Measurements from ENCODE around the gene C5.
"Not testable (repeated sequence)": the region's sequence is repeated elsewhere in the genome, so short reads cannot be mapped to it uniquely, and the experiment has no call there.

Gene C5

GRCh38 chr9:120979797-120980196 lies 70.3 kb downstream of the C5 start:
- DNase-seq (ENCODE audit: low read depth): no peak

GRCh38 chr9:120978987-120979386 lies 71.1 kb downstream of the C5 start:
- no peak for DNase-seq (ENCODE audit: low read depth)

GRCh38 chr9:120977321-120977720 lies 72.8 kb downstream of the C5 start:
- DNase-seq (ENCODE audit: low read depth): no peak

- no peak for DNase-seq (ENCODE audit: low read depth)
Measured at GRCh38 chr9:120974921-120975320, 75.2 kb downstream of the C5 start.

- DNase-seq (ENCODE audit: low read depth): no peak
Measured at GRCh38 chr9:120974181-120974580, 75.9 kb downstream of the C5 start.

GRCh38 chr9:120971938-120972337 lies 78.1 kb downstream of the C5 start:
- no peak for DNase-seq (ENCODE audit: low read depth)

GRCh38 chr9:120971471-120971870 lies 78.6 kb downstream of the C5 start:
- not testable (repeated sequence) for DNase-seq (ENCODE audit: low read depth)

GRCh38 chr9:120970244-120970643 lies 79.8 kb downstream of the C5 start:
- DNase-seq (ENCODE audit: low read depth): no peak

- DNase-seq (ENCODE audit: low read depth): no peak
Measured at GRCh38 chr9:120966013-120966369, 84.1 kb downstream of the C5 start.

GRCh38 chr9:120965344-120966012 lies 84.6 kb downstream of the C5 start:
- no peak for DNase-seq (ENCODE audit: low read depth)

GRCh38 chr9:120961936-120962335 lies 88.1 kb downstream of the C5 start:
- DNase-seq (ENCODE audit: low read depth): no peak

- no peak for DNase-seq (ENCODE audit: low read depth)
Measured at GRCh38 chr9:120960001-120960400, 90.1 kb downstream of the C5 start.

GRCh38 chr9:120956862-120957261 lies 93.2 kb downstream of the C5 start:
- no peak for DNase-seq (ENCODE audit: low read depth)

- DNase-seq (ENCODE audit: low read depth): no peak
Measured at GRCh38 chr9:120951960-120952618, 98.0 kb downstream of the C5 start.

- DNase-seq (ENCODE audit: low read depth): no peak
Measured at GRCh38 chr9:120950421-120951388, 99.4 kb downstream of the C5 start.

- DNase-seq (ENCODE audit: low read depth): no peak
Measured at GRCh38 chr9:120949290-120949689, 100.8 kb downstream of the C5 start.

GRCh38 chr9:120948824-120949223 lies 101.3 kb downstream of the C5 start:
- no peak for DNase-seq (ENCODE audit: low read depth)

- DNase-seq (ENCODE audit: low read depth): no peak
Measured at GRCh38 chr9:120947222-120947621, 102.9 kb downstream of the C5 start.

GRCh38 chr9:120946259-120946658 lies 103.8 kb downstream of the C5 start:
- DNase-seq (ENCODE audit: low read depth): no peak

- no peak for DNase-seq (ENCODE audit: low read depth)
Measured at GRCh38 chr9:120944948-120945347, 105.1 kb downstream of the C5 start.

GRCh38 chr9:120944434-120944843 lies 105.6 kb downstream of the C5 start:
- DNase-seq (ENCODE audit: low read depth): no peak

GRCh38 chr9:120942186-120943001 lies 107.7 kb downstream of the C5 start:
- no peak for DNase-seq (ENCODE audit: low read depth)

All from non-pigmented ciliary epithelial cell (primary cell).